Activated naive CD8-positive, alpha-beta T cell treated with anti-CD3 and anti-CD28 coated beads for 36 hours (primary cell): Measurements from ENCODE around the gene PARP15. TPM values are rescaled to one million over a fixed set of nuclear protein-coding genes. Genes with fewer than 3 reads are reported as not detected.
"Not testable (repeated sequence)": the region's sequence is repeated elsewhere in the genome, so short reads cannot be mapped to it uniquely, and the experiment has no call there.

Experiments used
- DNase-seq: peaks from one replicate; pipeline ENCODE4 v3.0.0; 2021
- H3K27ac Mint-ChIP-seq: one replicate; pipeline ENCODE4 v1.8.0; 2022; ENCODE audit warnings: mild to moderate bottlenecking, moderate library complexity, mixed read lengths
- H3K27me3 Mint-ChIP-seq: one replicate; pipeline ENCODE4 v1.8.0; 2022; ENCODE audit warnings: mild to moderate bottlenecking, mixed read lengths
- H3K36me3 Mint-ChIP-seq: one replicate; pipeline ENCODE4 v1.8.0; 2021; ENCODE audit warnings: mild to moderate bottlenecking, mixed read lengths
- H3K4me1 Mint-ChIP-seq: one replicate; pipeline ENCODE4 v1.8.0; 2021; ENCODE audit warnings: mixed read lengths
- H3K4me3 Mint-ChIP-seq: one replicate; pipeline ENCODE4 v1.8.0; 2022; ENCODE audit warnings: mild to moderate bottlenecking, moderate library complexity, mixed read lengths
- H3K9me3 Mint-ChIP-seq: one replicate; pipeline ENCODE4 v1.8.0; 2022; ENCODE audit warnings: mixed read lengths
- total RNA-seq, 2 experiments: library from RNA; stranded (reverse); gene quantifications; one replicate each; pipeline ENCODE4 v1.2.3, GENCODE V29; 2021

The PARP15 gene
- total RNA-seq, 2 experiments from 2014 or later: 8.7 to 9.1 TPM

GRCh38 chr3:122560680-122561079, 16.8 kb upstream of the PARP15 start:
- Mint-ChIP-seq H3K4me1 (peaks cover 38% of the 10 kb centered on the region), H3K4me3 (no peak overlapping the region), H3K36me3 (peaks cover 19% of the 10 kb centered on the region)

DNA sequence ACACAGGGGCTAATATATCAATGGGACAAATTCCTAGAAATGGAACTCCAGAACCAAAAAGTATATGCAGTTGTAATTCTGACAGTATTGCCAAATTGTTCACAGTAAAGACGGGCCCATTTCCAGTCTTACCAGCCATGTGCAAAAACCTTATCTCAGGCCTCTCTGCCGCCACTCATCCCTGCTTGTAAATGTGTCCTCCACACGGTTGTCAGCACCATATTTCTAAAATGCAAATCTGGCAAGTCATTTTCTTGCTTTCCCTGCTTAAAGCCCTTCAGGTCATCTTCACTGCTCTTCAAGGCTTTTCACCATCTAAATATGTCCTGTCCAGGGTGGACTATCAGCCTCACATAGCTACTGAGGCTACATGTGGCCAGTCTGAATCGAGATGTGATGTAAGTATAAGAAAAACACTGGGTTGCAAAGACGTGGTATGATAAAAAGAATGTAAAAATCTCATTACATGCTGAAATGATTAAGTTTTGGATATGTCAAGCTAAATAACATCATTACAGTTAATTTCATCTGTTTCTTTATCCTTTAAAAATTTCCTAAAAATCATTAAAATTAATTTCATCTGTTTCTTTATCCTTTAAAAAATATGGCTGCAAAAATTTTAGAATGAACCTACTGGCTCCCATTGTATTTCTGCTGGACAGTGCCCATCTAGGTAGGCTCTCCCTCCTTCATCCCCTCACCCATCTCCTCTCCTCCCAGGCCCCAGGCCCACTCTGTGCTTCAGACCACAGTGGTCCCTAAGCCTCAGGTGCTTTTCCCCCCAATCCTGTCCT, 14.3 kb upstream of the PARP15 start:
- Mint-ChIP-seq H3K4me3 (peak overlapping the region; percentile 97), H3K9me3 (no peaks in the 10 kb centered on the region), H3K4me1 (peaks cover 55% of the 10 kb centered on the region), H3K27ac (peak overlapping the region; percentile 99), H3K27me3 (no peaks in the 10 kb centered on the region), H3K36me3 (peaks cover 36% of the 10 kb centered on the region)
- DNase-seq: no peak

More at GRCh38 chr3:122560680-122561079, 16.8 kb upstream of the PARP15 start:
- peak; percentile 37 for DNase-seq
- Mint-ChIP-seq H3K27me3 (no peaks in the 10 kb centered on the region), H3K9me3 (no peaks in the 10 kb centered on the region), H3K27ac (no peak overlapping the region)

GRCh38 chr3:122563717-122564025, 13.8 kb upstream of the PARP15 start:
- peaks cover 60% of the 10 kb centered on the region for H3K4me1 Mint-ChIP-seq
- DNase-seq: no peak

GRCh38 chr3:122564155-122564912, 13.1 kb upstream of the PARP15 start, which contains the start of the genes DTX3L and PARP9:
Gene DTX3L (plus strand): TSS chr3:122564338. CDS start chr3:122564427, 89 bp downstream.
Gene PARP9 (minus strand): TSS chr3:122564300. CDS start chr3:122559620, 4,680 bp downstream.
- Mint-ChIP-seq H3K4me1 (peaks cover 65% of the 10 kb centered on the region), H3K27ac (peak within 1 kb of the TSS; percentile 99), H3K36me3 (peaks cover 46% of the 10 kb centered on the region), H3K27me3 (no peaks in the 10 kb centered on the region), H3K4me3 (peak within 1 kb of the TSS; percentile 97), H3K9me3 (no peaks in the 10 kb centered on the region)
- peak; percentile 86 for DNase-seq

More at GRCh38 chr3:122563717-122564025, 13.8 kb upstream of the PARP15 start:
- Mint-ChIP-seq H3K27me3 (no peaks in the 10 kb centered on the region), H3K4me3 (peak overlapping the region; percentile 97), H3K36me3 (peaks cover 41% of the 10 kb centered on the region), H3K27ac (peak overlapping the region; percentile 99), H3K9me3 (no peaks in the 10 kb centered on the region)

GRCh38 chr3:122568131-122568530, 9.3 kb upstream of the PARP15 start:
- not testable (repeated sequence) for H3K4me3 Mint-ChIP-seq
- H3K4me1 Mint-ChIP-seq: peaks cover 65% of the 10 kb centered on the region

GRCh38 chr3:122568755-122569154, 8.7 kb upstream of the PARP15 start:
- H3K4me1 Mint-ChIP-seq: peaks cover 65% of the 10 kb centered on the region
- no peak for DNase-seq
- H3K4me3 Mint-ChIP-seq: no peak overlapping the region
- H3K9me3 Mint-ChIP-seq: no peaks in the 10 kb centered on the region
- peak overlapping the region; percentile 58 for H3K27ac Mint-ChIP-seq
- H3K27me3 Mint-ChIP-seq: no peaks in the 10 kb centered on the region
- H3K36me3 Mint-ChIP-seq: peaks cover 73% of the 10 kb centered on the region

More at GRCh38 chr3:122568131-122568530, 9.3 kb upstream of the PARP15 start:
- peaks cover 72% of the 10 kb centered on the region for H3K36me3 Mint-ChIP-seq
- H3K9me3 Mint-ChIP-seq, DNase-seq, H3K27me3 Mint-ChIP-seq: not testable (repeated sequence)
- H3K27ac Mint-ChIP-seq: peak overlapping the region; percentile 58

DNA sequence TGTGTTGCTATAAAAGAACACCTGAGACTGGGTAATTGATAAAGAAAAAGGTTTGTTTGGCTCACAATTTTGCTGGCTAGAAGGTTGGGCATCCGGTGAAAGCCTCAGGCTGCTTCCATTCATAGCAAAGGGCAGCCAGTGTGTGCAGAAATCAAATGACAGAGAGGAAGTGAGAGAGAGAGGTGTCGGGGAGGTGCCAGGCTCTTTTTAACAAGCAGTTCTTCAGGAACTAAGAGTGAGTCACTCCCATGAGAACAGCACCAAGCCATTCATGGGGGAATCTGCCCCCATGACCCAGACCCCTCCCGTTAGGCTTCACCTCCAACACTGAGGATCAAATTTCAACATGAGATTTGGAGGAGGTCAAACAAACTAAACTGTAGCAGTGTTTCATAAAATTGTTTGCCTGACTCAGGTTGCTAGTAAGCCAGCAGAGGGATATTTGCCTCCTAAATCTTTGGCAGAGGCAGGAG, 4.5 kb upstream of the PARP15 start:
- DNase-seq: peak; percentile 12
- Mint-ChIP-seq H3K9me3 (no peaks in the 10 kb centered on the region), H3K4me3 (no peak overlapping the region), H3K27ac (peak overlapping the region; percentile 74), H3K4me1 (peaks cover 64% of the 10 kb centered on the region), H3K27me3 (no peaks in the 10 kb centered on the region), H3K36me3 (peaks cover 64% of the 10 kb centered on the region)

GRCh38 chr3:122576174-122576940, 1.1 kb upstream of the PARP15 start:
- Mint-ChIP-seq H3K36me3 (peaks cover 41% of the 10 kb centered on the region), H3K27me3 (no peaks in the 10 kb centered on the region), H3K9me3 (peaks cover 4% of the 10 kb centered on the region), H3K4me3 (peak overlapping the region; percentile 19), H3K27ac (peak overlapping the region; percentile 99), H3K4me1 (peaks cover 55% of the 10 kb centered on the region)
- DNase-seq: peak; percentile 55

DNA sequence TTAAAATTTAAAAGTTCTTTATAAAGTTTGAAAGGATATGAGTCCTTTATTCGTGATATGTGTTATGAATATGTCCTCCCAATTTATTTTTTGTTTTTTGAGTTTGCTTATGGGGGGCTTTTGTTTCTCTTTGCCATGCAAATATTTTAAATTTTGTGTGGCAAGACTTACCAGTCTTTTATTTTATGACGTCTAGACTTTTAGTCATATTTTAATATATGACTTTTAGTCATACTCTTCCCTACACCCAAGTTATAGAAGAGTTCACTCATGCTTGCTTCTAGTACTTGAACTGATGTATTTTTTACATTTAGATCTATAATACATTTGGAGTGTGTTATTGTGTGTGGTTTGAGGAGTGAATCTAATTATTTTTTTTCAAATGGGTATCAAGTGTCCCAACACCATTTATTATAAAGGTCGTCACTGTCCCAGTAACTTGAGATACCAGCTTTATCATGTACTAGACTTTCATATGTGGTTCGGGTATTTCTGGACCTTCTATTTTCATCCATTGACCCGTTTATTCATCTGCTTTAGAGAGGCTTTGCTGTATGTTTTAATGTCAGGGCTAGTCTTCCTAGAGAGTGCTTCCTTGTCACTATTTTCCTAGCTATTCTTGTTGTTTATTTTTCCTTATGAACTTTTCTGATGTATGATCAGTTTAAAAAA, 755 bp downstream of the PARP15 start:
- peaks cover 42% of the 10 kb centered on the region for H3K36me3 Mint-ChIP-seq

GRCh38 chr3:122580470-122580869, 3.0 kb downstream of the PARP15 start:
- Mint-ChIP-seq H3K4me1 (peaks cover 44% of the 10 kb centered on the region), H3K9me3 (peaks cover 20% of the 10 kb centered on the region), H3K27ac (no peak overlapping the region), H3K4me3 (no peak overlapping the region), H3K27me3 (no peaks in the 10 kb centered on the region), H3K36me3 (peaks cover 42% of the 10 kb centered on the region)
- DNase-seq: no peak

More for the DNA sequence above, 755 bp downstream of the PARP15 start:
- Mint-ChIP-seq H3K27me3 (no peaks in the 10 kb centered on the region), H3K4me1 (peaks cover 46% of the 10 kb centered on the region), H3K9me3 (peaks cover 16% of the 10 kb centered on the region), H3K27ac (peak overlapping the region; percentile 99), H3K4me3 (peak overlapping the region; percentile 99)
- DNase-seq: no peak

DNA sequence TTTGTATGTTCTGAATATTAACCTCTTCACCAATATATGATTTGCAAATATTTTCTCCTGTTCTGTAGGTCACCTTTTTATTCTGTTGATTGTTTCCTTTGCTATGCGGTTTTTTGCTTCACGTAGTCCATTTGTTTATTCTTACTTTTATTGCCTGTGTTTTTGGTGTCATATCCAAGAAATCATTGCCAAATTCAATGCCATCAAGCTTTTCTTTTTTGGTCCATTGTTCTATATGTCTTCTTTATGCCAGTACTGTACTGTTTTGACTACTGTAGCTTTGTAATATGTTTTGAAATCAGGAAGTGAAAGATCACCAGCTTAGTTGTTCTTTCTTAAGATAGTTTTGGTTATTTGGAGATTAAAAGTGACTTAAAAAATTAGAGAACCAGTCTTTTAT, 4.2 kb downstream of the PARP15 start:
- no peak overlapping the region for H3K4me3 Mint-ChIP-seq
- H3K36me3 Mint-ChIP-seq: peaks cover 44% of the 10 kb centered on the region
- no peak for DNase-seq
- H3K9me3 Mint-ChIP-seq: peaks cover 20% of the 10 kb centered on the region
- H3K27me3 Mint-ChIP-seq: no peaks in the 10 kb centered on the region
- no peak overlapping the region for H3K27ac Mint-ChIP-seq
- peaks cover 39% of the 10 kb centered on the region for H3K4me1 Mint-ChIP-seq

DNA sequence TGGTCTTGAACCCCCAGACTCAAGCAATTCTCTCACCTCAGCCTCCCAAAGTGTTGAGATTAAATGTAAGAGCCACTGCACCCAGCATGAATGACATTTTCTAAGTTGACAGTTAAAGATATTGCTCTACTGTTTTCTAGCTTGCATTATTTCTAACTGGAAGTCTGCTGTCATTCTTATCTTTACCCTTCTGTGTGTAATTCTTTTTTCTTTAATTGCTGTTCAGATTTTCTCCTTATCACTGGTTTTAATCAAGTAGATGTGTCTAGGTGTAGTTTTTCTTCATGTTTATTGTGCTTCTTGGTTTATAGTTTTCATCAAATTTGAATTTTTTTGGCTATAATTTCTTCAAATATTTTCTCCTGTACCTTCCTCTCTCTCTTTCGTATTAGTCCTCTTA, 4.9 kb downstream of the PARP15 start:
- DNase-seq: no peak
- Mint-ChIP-seq H3K27me3 (no peaks in the 10 kb centered on the region), H3K4me3 (no peak overlapping the region), H3K36me3 (peaks cover 44% of the 10 kb centered on the region), H3K4me1 (peaks cover 40% of the 10 kb centered on the region), H3K27ac (no peak overlapping the region), H3K9me3 (peaks cover 20% of the 10 kb centered on the region)

- peaks cover 44% of the 10 kb centered on the region for H3K36me3 Mint-ChIP-seq
- peaks cover 39% of the 10 kb centered on the region for H3K4me1 Mint-ChIP-seq
- no peaks in the 10 kb centered on the region for H3K27me3 Mint-ChIP-seq
- H3K4me3 Mint-ChIP-seq: no peak overlapping the region
- DNase-seq: no peak
- H3K27ac Mint-ChIP-seq: no peak overlapping the region
- peaks cover 20% of the 10 kb centered on the region for H3K9me3 Mint-ChIP-seq
Observed at GRCh38 chr3:122586098-122586497, 8.6 kb downstream of the PARP15 start.

- H3K9me3 Mint-ChIP-seq: peaks cover 13% of the 10 kb centered on the region
- no peak for DNase-seq
- H3K4me1 Mint-ChIP-seq: peaks cover 39% of the 10 kb centered on the region
- H3K27ac Mint-ChIP-seq: peak overlapping the region; percentile 11
- H3K27me3 Mint-ChIP-seq: no peaks in the 10 kb centered on the region
- no peak overlapping the region for H3K4me3 Mint-ChIP-seq
- peaks cover 40% of the 10 kb centered on the region for H3K36me3 Mint-ChIP-seq
Observed at GRCh38 chr3:122586773-122587485, 9.5 kb downstream of the PARP15 start.
